ENCODE data around the gene TMEM42.

Gene TMEM42

DNA sequence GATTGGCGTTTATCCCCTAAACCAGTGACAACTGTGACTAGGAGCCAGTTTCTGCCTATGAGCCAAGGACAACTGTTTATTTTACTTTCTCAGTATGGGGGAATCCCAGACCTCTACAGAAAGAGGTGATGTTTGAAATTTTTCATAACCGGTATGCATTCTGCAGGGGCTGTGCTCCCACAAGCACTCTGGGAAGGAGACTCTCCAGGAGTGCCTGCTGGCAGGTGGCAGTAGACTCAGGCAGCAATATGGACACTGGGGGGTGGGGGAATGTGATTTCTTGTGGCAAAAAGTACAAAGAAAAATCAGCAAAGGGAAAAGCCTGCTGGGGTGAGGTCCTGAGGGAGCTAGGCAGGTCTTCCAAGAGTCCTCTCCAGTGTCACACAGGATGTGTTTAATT lies 18.6 kb downstream of the TMEM42 start:
- Histone ChIP-seq H3K36me3 (ENCODE audit: control insufficient read depth, insufficient read depth, low read length) (no peaks in the 10 kb centered on the region), H3K4me1 (ENCODE audit: control insufficient read depth, insufficient read depth, low read length) (no peaks in the 10 kb centered on the region), H3K9ac (ENCODE audit: low read length) (no peak overlapping the region), H3K4me3 (ENCODE audit: low read length) (no peak overlapping the region), H3K27ac (ENCODE audit: low read depth, low read length) (no peak overlapping the region), H3K27me3 (ENCODE audit: control insufficient read depth, insufficient read depth, low read length) (no peaks in the 10 kb centered on the region)

DNA sequence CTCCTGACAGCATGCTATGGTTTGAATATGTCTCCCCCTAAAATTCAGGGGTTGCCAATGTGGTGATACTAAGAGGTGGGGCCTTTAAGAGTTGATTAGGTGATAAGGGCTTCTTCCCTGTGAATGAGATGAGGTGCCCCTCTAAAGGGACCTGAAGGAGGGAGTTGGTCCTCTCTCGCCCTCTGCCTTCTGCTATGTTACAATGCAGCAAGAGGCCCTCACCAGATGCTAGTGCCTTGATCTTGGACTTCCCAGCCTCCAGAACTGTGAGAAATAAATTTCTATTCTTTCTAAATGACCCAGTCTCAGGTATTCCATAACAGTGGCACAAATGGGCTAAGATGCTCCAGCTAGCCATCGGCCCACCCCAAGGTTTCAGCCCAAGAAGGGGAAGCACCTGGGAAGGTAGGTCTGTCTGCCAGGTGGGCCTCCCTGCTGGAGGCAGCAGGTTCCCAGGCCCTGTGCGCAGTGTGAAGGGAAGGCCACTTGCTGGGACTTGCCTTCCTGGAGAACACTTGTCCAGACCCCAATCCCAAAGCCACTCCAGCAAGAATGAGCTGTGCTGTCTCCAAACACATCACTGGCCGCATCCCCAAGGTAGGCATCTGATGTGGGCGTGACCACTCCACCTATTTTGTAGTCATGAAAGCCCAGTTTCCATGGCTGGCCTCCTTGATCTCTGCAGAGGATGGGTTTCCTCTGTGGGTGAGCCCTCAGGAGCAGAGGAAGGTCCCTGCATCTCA lies 21.7 kb downstream of the TMEM42 start:
- Histone ChIP-seq H3K9ac (ENCODE audit: low read length) (no peak overlapping the region), H3K27me3 (ENCODE audit: control insufficient read depth, insufficient read depth, low read length) (no peaks in the 10 kb centered on the region), H3K36me3 (ENCODE audit: control insufficient read depth, insufficient read depth, low read length) (no peaks in the 10 kb centered on the region), H3K4me3 (ENCODE audit: low read length) (no peak overlapping the region), H3K27ac (ENCODE audit: low read depth, low read length) (no peak overlapping the region), H3K4me1 (ENCODE audit: control insufficient read depth, insufficient read depth, low read length) (no peaks in the 10 kb centered on the region)

DNA sequence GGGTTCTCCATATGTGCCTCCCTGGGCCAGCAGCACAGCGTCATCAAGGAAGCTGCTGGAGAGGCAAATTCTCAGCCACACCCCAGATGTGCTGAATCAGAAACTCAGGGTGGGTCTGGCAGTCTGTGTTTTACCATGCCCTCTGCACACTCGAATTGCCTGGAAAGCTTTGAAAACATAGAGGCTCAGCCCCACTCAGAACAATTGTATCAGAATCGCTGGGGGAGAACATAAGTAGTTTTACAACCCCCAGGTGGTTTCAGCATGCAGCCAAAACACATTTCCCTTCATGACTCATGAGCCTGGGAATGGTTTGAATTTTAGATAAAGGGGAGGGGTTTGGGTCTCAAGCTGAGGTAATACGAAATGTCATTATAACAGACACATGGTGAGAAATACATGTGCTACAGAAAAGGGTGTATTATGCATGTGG lies 22.3 kb downstream of the TMEM42 start:
- Histone ChIP-seq H3K36me3 (ENCODE audit: control insufficient read depth, insufficient read depth, low read length) (no peaks in the 10 kb centered on the region), H3K4me1 (ENCODE audit: control insufficient read depth, insufficient read depth, low read length) (no peaks in the 10 kb centered on the region), H3K9ac (ENCODE audit: low read length) (no peak overlapping the region), H3K4me3 (ENCODE audit: low read length) (no peak overlapping the region), H3K27me3 (ENCODE audit: control insufficient read depth, insufficient read depth, low read length) (no peaks in the 10 kb centered on the region), H3K27ac (ENCODE audit: low read depth, low read length) (no peak overlapping the region)

GRCh38 chr3:44885618-44886017 lies 23.9 kb downstream of the TMEM42 start:
- Histone ChIP-seq H3K4me1 (ENCODE audit: control insufficient read depth, insufficient read depth, low read length) (no peaks in the 10 kb centered on the region), H3K36me3 (ENCODE audit: control insufficient read depth, insufficient read depth, low read length) (no peaks in the 10 kb centered on the region), H3K4me3 (ENCODE audit: low read length) (no peak overlapping the region), H3K9ac (ENCODE audit: low read length) (no peak overlapping the region), H3K27me3 (ENCODE audit: control insufficient read depth, insufficient read depth, low read length) (no peaks in the 10 kb centered on the region), H3K27ac (ENCODE audit: low read depth, low read length) (no peak overlapping the region)

- Histone ChIP-seq H3K9ac (ENCODE audit: low read length) (no peak overlapping the region), H3K36me3 (ENCODE audit: control insufficient read depth, insufficient read depth, low read length) (no peaks in the 10 kb centered on the region), H3K27ac (ENCODE audit: low read depth, low read length) (no peak overlapping the region), H3K4me3 (ENCODE audit: low read length) (no peak overlapping the region), H3K4me1 (ENCODE audit: control insufficient read depth, insufficient read depth, low read length) (no peaks in the 10 kb centered on the region), H3K27me3 (ENCODE audit: control insufficient read depth, insufficient read depth, low read length) (no peaks in the 10 kb centered on the region)
Measured at GRCh38 chr3:44886561-44886960, 24.8 kb downstream of the TMEM42 start.

GRCh38 chr3:44887101-44887500 lies 25.4 kb downstream of the TMEM42 start:
- H3K27me3 ChIP-seq (ENCODE audit: control insufficient read depth, insufficient read depth, low read length) = no peaks in the 10 kb centered on the region
- H3K4me1 ChIP-seq (ENCODE audit: control insufficient read depth, insufficient read depth, low read length) = no peaks in the 10 kb centered on the region
- H3K4me3 ChIP-seq (ENCODE audit: low read length) = no peak overlapping the region
- H3K27ac ChIP-seq (ENCODE audit: low read depth, low read length) = no peak overlapping the region
- no peaks in the 10 kb centered on the region for H3K36me3 ChIP-seq (ENCODE audit: control insufficient read depth, insufficient read depth, low read length)
- no peak overlapping the region for H3K9ac ChIP-seq (ENCODE audit: low read length)

GRCh38 chr3:44890258-44890657 lies 28.5 kb downstream of the TMEM42 start:
- H3K36me3 ChIP-seq (ENCODE audit: control insufficient read depth, insufficient read depth, low read length) = no peaks in the 10 kb centered on the region
- H3K27me3 ChIP-seq (ENCODE audit: control insufficient read depth, insufficient read depth, low read length) = no peaks in the 10 kb centered on the region
- no peaks in the 10 kb centered on the region for H3K4me1 ChIP-seq (ENCODE audit: control insufficient read depth, insufficient read depth, low read length)
- H3K9ac ChIP-seq (ENCODE audit: low read length) = no peak overlapping the region
- no peak overlapping the region for H3K4me3 ChIP-seq (ENCODE audit: low read length)
- no peak overlapping the region for H3K27ac ChIP-seq (ENCODE audit: low read depth, low read length)

- H3K27ac ChIP-seq (ENCODE audit: low read depth, low read length) = no peak overlapping the region
- no peaks in the 10 kb centered on the region for H3K27me3 ChIP-seq (ENCODE audit: control insufficient read depth, insufficient read depth, low read length)
- H3K4me3 ChIP-seq (ENCODE audit: low read length) = no peak overlapping the region
- no peaks in the 10 kb centered on the region for H3K36me3 ChIP-seq (ENCODE audit: control insufficient read depth, insufficient read depth, low read length)
- H3K4me1 ChIP-seq (ENCODE audit: control insufficient read depth, insufficient read depth, low read length) = no peaks in the 10 kb centered on the region
- no peak overlapping the region for H3K9ac ChIP-seq (ENCODE audit: low read length)
Measured at GRCh38 chr3:44890852-44891251, 29.1 kb downstream of the TMEM42 start.

DNA sequence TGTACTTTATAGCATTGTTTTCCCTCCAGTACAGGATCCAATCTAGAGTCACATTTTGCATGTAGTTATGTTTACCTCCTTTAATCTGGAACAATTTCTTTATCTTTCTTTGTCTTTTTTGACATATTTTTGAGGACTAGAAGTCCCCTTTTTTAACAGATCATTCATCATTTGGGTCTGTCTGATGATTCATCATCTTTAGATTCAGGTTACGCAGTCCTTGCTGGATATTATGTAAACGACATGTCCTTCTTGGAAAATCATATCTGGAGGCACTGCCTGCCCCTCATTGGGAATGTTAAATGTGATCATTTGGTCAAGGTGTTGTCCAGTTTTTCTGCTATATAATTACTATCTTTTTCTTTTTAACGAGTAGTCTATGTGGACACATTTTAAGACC lies 31.0 kb downstream of the TMEM42 start:
- Histone ChIP-seq H3K4me1 (ENCODE audit: control insufficient read depth, insufficient read depth, low read length) (no peaks in the 10 kb centered on the region), H3K9ac (ENCODE audit: low read length) (no peak overlapping the region), H3K27me3 (ENCODE audit: control insufficient read depth, insufficient read depth, low read length) (no peaks in the 10 kb centered on the region), H3K27ac (ENCODE audit: low read depth, low read length) (no peak overlapping the region), H3K4me3 (ENCODE audit: low read length) (no peak overlapping the region), H3K36me3 (ENCODE audit: control insufficient read depth, insufficient read depth, low read length) (no peaks in the 10 kb centered on the region)

GRCh38 chr3:44893097-44893496 lies 31.4 kb downstream of the TMEM42 start:
- Histone ChIP-seq H3K4me1 (ENCODE audit: control insufficient read depth, insufficient read depth, low read length) (no peaks in the 10 kb centered on the region), H3K4me3 (ENCODE audit: low read length) (no peak overlapping the region), H3K36me3 (ENCODE audit: control insufficient read depth, insufficient read depth, low read length) (no peaks in the 10 kb centered on the region), H3K27me3 (ENCODE audit: control insufficient read depth, insufficient read depth, low read length) (no peaks in the 10 kb centered on the region), H3K27ac (ENCODE audit: low read depth, low read length) (no peak overlapping the region), H3K9ac (ENCODE audit: low read length) (no peak overlapping the region)

DNA sequence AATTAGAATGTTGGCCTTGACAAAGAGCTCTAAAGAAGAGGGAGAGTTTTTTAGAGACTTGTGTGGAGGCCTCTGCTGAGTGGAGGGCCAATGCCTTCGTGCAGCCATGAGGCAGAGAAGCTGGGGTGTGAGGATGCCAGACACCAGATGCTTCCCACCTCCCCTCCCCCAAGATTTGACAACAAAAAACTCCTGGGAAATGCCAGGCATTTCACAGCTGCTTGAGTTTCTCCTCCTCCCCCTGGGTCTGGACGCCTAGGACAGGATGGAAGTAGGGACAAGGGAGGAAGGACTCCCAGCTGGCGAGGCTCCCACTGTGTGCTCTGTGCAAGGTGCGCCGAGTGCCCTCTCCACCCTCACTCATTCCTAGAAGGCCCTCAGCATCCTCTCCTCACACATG lies 32.8 kb downstream of the TMEM42 start:
- Histone ChIP-seq H3K27me3 (ENCODE audit: control insufficient read depth, insufficient read depth, low read length) (no peaks in the 10 kb centered on the region), H3K9ac (ENCODE audit: low read length) (no peak overlapping the region), H3K27ac (ENCODE audit: low read depth, low read length) (no peak overlapping the region), H3K4me3 (ENCODE audit: low read length) (no peak overlapping the region), H3K4me1 (ENCODE audit: control insufficient read depth, insufficient read depth, low read length) (no peaks in the 10 kb centered on the region), H3K36me3 (ENCODE audit: control insufficient read depth, insufficient read depth, low read length) (no peaks in the 10 kb centered on the region)

- Histone ChIP-seq H3K4me1 (ENCODE audit: control insufficient read depth, insufficient read depth, low read length) (no peaks in the 10 kb centered on the region), H3K36me3 (ENCODE audit: control insufficient read depth, insufficient read depth, low read length) (no peaks in the 10 kb centered on the region), H3K27ac (ENCODE audit: low read depth, low read length) (no peak overlapping the region), H3K9ac (ENCODE audit: low read length) (no peak overlapping the region), H3K4me3 (ENCODE audit: low read length) (no peak overlapping the region), H3K27me3 (ENCODE audit: control insufficient read depth, insufficient read depth, low read length) (no peaks in the 10 kb centered on the region)
Measured at GRCh38 chr3:44896440-44896839, 34.7 kb downstream of the TMEM42 start.

- Histone ChIP-seq H3K4me1 (ENCODE audit: control insufficient read depth, insufficient read depth, low read length) (no peaks in the 10 kb centered on the region), H3K27me3 (ENCODE audit: control insufficient read depth, insufficient read depth, low read length) (no peaks in the 10 kb centered on the region), H3K36me3 (ENCODE audit: control insufficient read depth, insufficient read depth, low read length) (no peaks in the 10 kb centered on the region), H3K27ac (ENCODE audit: low read depth, low read length) (no peak overlapping the region), H3K4me3 (ENCODE audit: low read length) (no peak overlapping the region), H3K9ac (ENCODE audit: low read length) (no peak overlapping the region)
Measured at GRCh38 chr3:44899683-44900367, 38.1 kb downstream of the TMEM42 start.

All from rectal smooth muscle tissue (tissue), 1 donor.